PC-9 (cell line): Measurements from ENCODE around the gene EXOC2.

Experiments
- CTCF ChIP-seq: fragments of 200-600 bp; sonication (generic); conservative IDR thresholded peaks from 2 replicates; pipeline ENCODE4 v1.6.1; 2017; ENCODE audit warnings: mixed run types, antibody characterized with exemption, mild to moderate bottlenecking, moderate library complexity
- EZH2 ChIP-seq: fragments of 200-600 bp; sonication (generic); IDR thresholded peaks from 2 replicates; pipeline ENCODE4 v1.8.0; 2017; ENCODE audit warnings: antibody characterized with exemption, low read depth

GRCh38 chr6:686497-686896 is 6.4 kb downstream of the EXOC2 start:
- TF ChIP-seq CTCF = no peak
- no peak for TF ChIP-seq EZH2
